Amygdala (tissue), 56 donors: Measurements from ENCODE around the gene DENND4C.
"Not testable (repeated sequence)": the region's sequence is repeated elsewhere in the genome, so short reads cannot be mapped to it uniquely, and the experiment has no call there.

ENCODE experiments used
- DNase-seq, 56 donors: peaks; one replicate each; lab custom pipeline; 2025; lab: John Stamatoyannopoulos, UW

Gene DENND4C

GRCh38 chr9:19221326-19221725, 9.2 kb upstream of the DENND4C start:
- no peak for DNase-seq

DNA sequence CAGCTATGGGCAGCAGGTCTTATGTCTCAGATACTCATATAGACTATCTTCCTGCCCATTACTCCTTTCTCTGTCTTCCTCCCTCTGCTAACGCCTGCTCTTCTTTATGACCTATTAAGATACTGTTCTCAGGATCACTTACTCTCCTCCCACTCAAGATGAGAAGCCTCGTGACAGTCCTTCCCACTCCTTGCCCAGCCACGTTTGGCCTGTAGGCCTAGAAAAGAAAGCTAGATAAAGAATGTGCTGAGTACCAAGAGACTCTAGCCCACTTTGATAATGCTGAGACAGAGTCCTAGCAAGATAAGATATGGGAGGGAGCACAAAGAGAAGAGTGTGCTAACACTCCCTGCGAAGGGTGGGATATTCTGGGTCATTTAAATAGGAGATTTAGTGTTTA, 6.8 kb upstream of the DENND4C start:
- no peak for DNase-seq

DNA sequence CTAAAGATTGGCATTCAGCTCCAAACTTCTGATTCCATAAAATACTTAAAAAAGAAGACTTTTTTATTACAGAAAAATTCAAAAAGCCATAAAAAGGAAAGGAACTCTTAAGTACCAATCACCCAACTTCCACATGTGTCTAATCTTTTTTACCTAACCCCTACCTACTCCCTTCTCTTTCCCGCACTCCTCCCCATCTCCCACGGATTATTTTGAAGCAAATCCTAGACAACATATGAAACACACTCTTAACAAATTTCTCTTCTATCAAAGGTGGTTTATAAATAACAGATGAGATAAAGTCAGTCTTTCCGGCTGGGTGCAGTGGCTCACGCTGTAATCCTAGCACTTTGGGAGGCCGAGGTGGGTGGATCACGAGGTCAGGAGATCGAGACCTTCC, 5.9 kb upstream of the DENND4C start:
- DNase-seq, result no peak

DNA sequence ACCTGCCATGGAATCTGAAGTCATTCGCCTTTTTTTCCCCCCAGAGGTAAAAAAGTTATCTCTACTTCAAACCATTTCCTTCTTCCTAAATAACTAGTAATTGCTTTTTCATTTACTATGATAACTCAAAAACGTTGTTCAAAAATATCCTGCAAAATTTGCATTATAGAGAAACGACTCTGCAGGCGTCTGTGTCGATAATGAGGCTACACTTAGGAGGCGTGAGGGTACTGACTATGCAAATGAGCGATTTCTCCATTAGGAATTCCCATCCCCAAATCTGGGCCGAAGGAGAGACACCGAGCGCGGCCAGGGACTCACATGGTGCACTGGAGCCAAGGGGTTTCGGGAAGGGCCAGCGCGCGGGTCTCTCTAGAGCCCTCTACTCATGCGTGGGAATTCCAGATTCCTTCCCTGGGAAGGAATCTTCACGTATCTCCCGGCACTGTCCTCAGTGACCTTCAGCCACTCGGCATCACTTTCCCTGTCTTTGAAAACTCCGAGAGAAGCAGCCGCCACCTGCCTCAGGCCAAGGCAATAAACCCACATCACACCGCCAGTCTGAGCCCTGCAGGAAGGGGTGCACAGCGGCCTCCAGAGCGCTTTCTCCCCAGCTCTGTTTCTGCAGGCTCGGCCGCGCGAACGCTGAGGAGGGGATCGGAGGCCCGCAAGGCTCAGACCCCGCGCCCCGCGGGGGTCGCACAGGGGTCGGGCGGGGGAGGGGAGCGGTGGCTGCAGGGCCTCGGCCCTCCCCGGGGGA, 718 bp upstream of the DENND4C start:
- peak in 29 of 56 donors; percentile 24 to 91 (median 67) for DNase-seq

GRCh38 chr9:19231126-19231903, 822 bp downstream of the DENND4C start:
- peak in 27 of 56 donors; percentile 1 to 66 (median 38) for DNase-seq

DNA sequence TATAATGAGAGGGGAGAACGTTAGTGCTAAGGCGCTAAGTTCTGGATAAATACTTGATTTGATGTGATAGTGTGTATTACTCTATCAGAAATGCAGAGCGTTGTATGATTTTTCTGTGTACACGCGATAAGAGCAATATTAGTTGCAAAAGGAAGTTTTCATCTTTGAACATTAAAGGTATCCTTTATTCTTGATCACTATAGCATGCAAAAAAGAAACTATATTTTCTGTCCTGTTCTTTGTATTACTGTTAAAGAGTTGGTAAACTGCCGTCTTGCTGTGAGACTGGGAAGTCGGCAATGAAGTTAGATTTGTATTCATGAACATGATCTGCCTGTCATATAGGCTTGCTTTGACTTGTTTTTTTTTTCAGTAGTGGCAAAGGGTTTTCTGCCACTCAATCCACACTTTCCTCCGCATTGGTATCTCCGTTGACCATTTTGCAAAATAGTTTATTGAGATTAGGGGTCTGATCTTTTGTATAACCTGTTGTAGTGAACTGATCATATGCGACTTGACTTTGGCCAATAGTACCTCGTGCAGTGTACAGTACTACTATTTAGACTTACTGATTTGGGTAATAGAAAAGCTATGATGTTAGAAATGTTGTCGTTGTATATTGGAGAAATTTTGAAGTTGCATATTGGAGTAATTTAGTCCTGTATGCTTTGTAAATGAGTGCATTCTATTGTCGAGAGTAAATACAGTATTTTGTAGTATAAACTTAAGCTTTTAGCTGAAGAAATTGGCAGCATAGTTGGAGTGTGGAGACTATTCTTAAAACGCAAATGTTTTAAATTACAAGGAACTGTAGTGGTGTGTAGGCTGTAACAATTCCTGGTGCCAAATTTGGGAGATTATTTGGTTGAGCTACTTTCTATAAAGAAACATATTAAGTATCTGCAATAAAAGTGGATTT, 1.7 kb downstream of the DENND4C start:
- DNase-seq, result peak in 1 of 56 donors; percentile 1

DNA sequence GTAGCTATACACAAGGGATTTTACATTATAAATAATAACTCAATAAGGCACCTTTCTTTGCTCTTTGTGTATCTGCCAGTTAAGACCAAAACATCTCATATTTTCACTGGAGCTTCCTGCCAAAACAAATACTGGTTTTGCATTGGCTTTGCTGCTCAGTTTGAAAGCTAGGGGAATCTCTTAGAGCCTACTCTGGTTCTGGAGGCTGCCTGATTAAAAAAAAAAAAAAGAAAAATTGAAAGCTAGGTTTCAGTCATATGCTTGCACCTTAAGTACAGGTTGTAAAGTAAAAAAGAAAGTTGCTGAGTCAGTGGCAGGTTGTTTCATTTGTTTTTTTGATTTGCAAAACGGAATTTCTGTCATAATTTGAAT, 2.3 kb downstream of the DENND4C start:
- DNase-seq, result no peak

GRCh38 chr9:19233344-19233743, 2.9 kb downstream of the DENND4C start:
- DNase-seq, result no peak

DNA sequence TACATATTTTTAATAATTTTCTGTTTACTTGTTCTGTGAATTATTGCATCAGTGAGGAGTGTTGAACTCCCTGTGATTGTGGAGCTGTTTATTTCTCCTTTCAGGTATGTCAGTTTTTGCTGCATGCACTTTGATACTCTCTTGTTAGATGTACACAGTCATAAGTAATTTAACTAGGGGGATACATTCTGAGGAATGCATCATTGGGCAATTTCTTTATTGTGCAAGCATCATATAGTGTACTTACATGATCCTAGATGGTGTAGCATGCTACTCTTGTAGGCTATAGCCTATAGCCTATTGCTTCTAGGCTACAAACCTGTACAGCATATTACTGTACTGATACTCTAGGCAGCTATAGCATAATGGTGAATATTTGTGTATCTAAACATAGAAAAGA, 9.5 kb downstream of the DENND4C start:
- no peak for DNase-seq

DNA sequence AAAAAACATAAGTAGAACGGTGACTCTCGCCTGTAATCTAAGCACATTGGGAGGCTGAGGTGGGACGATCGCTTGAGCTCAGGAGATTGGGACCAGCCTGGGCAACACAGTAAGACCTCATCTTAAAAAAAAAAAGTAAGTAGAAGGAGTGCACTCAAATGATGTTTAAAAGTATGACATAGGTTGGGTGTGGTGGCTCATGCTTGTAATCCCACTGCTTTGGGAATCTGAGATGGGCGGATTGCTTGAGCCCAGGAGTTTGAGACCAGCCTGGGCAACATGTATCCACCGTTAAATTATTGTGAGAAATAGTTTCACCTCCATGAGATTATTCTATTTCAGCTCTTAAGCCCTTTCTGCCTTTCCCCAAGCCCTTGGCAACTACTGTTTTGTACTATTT, 11.2 kb downstream of the DENND4C start:
- no peak for DNase-seq

DNA sequence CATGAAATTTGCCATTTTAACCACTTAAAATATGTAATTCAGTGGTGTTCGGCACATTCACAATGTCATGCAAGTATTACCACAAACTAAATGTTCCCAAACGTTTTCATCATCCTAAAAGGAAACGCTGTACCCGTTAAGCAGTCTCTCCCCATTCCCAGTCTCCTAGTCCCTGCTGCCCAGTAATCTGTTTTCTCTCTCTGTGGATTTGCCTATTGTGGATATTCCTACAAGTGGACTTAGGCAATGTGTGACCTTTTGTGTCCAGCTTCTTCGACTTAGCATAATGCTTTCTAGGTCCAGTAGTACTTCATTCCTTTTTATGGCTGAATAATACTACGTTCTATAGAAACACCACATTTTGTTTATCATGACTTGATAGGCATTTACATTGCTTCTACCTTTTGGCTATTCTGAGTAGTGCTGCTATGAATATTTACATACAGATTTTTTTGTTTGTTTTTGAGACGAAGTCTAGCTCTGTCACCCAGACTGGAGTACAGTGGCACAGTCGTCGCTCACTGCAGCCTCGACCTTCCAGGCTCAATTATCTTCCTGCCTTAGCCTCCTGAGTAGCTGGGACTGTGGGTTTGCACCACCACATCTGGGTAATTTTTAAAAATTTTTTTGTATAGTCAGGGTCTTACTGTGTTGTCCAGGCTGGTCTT, 13.0 kb downstream of the DENND4C start:
- DNase-seq, result no peak

GRCh38 chr9:19246891-19247290, 16.4 kb downstream of the DENND4C start:
- DNase-seq, result no peak

DNA sequence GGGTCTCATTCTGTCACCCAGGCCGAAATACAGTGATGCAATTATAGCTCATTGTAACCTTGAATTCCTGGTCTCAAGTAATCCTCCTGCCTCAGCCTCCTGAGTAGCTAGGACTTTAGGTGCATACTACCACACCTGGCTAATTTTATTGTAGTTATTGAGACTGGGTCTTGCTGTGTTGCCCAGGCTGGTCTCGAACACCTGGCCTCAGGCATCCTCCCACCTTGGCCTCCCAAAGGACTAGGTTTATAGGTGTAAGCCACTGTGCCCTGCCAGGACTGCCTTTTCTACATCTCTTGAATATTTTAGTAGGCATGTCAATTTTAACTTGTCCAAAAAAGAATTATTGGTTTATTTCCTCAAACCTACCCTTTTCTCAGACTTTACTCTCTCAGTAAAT, 16.9 kb downstream of the DENND4C start:
- DNase-seq, result no peak

GRCh38 chr9:19250346-19250745, 19.9 kb downstream of the DENND4C start:
- DNase-seq, result not testable (repeated sequence)

GRCh38 chr9:19251203-19251602, 20.7 kb downstream of the DENND4C start:
- not testable (repeated sequence) for DNase-seq

GRCh38 chr9:19251622-19252021, 21.1 kb downstream of the DENND4C start:
- DNase-seq, result not testable (repeated sequence)

DNA sequence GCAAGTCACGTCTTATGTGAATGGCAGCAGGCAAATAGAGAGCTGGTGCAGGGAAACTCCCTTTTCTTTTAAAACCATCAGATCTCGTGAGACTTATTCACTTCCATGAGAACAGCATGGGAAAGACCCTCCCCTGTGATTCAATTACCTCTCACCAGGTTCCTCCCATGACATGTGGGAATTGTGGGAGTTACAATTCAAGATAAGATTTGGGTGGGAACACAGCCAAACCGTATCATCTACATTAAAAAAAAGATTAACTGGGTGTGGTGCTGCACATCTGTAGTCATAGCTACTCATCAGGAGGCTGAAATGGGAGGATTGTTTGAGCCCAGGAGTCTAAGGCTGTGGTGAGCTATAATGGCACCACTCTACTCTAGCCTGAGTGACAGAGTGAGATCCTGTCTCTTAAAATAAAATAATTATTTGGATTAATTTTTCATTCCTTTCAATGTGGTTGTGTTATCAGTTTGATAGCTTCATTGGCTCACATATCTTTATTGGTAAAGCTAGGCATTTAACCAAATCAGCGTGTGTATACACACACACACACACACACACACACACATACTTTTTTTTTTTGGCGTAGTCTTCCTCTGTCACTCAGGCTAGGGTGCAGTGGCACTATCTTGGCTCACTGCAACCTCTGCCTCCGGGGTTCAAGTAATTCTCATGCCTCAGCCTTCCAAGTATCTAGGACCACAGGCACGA, 21.8 kb downstream of the DENND4C start:
- no peak for DNase-seq

GRCh38 chr9:19252885-19253219, 22.4 kb downstream of the DENND4C start:
- DNase-seq, result no peak

DNA sequence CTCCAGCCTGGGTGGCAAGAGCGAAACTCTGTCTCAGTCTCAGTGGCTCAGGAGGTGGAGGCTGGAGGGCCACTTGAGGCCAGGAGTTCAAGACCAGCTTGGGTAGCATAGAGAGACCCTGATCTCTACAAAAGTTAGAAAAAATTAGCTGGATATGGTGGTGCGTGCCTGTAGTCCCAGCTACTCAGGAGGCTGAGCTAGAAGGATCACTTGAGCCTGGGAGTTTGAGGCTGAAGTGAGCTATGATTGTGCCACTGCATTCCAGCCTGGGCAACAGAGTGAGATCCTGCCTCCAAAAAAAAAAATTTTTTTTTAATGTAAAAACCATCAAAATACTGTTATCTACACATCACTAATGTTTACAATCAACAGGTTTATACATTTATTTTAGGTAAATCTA, 24.6 kb downstream of the DENND4C start:
- no peak for DNase-seq

- DNase-seq, result no peak
These were observed 25.3 kb downstream of the DENND4C start for GRCh38 chr9:19255821-19256220.
